HL-60 (cell line): ENCODE measurements around the gene GFI1.

Experiments
- DNase-seq, 2 experiments: peaks; one replicate each; pipeline ENCODE4 v3.0.0-alpha.2; 2010 to 2020; ENCODE audit warnings: low read depth in 1 of 2, low spot score in 1 of 2
- H3K27ac ChIP-seq: fragments of 250-450 bp; sonication (Bioruptor Pico); replicated peaks from 2 replicates; pipeline ENCODE4 v1.5.1; 2020; ENCODE audit warnings: mild to moderate bottlenecking, moderate library complexity
- H3K27me3 ChIP-seq: fragments of 250-450 bp; sonication (Bioruptor Pico); 2 replicates; pipeline ENCODE4 v1.5.1; 2021; ENCODE audit warnings: mild to moderate bottlenecking, moderate library complexity; ENCODE audit not compliant: insufficient read depth, poor library complexity, severe bottlenecking
- H3K4me3 ChIP-seq: replicated peaks from 2 replicates; pipeline ENCODE4 v1.5.1; 2011; ENCODE audit warnings: mild to moderate bottlenecking, control low read depth, low read length; ENCODE audit not compliant: insufficient read depth
- GABPA ChIP-seq: IDR thresholded peaks from 2 replicates; pipeline ENCODE4 v1.6.1; 2012; ENCODE audit warnings: low read depth
- POLR2AphosphoS5 ChIP-seq: IDR thresholded peaks from 2 replicates; pipeline ENCODE4 v1.6.1; 2012; ENCODE audit warnings: low read depth
- SPI1 ChIP-seq: IDR thresholded peaks from 2 replicates; pipeline ENCODE4 v1.6.1; 2012; ENCODE audit warnings: low read depth, mild to moderate bottlenecking, borderline replicate concordance
- TF ChIP-seq, protein P1 (sequence below): IDR thresholded peaks from 2 replicates; pipeline ENCODE4 v1.6.1; 2012; ENCODE audit warnings: low read depth; ENCODE audit not compliant: insufficient replicate concordance
- TF ChIP-seq, protein P2 (sequence below): IDR thresholded peaks from one replicate; pipeline ENCODE4 v1.5.1; 2011; ENCODE audit warnings: low read length, control low read depth, inconsistent platforms; ENCODE audit not compliant: insufficient read depth

The GFI1 gene

DNA sequence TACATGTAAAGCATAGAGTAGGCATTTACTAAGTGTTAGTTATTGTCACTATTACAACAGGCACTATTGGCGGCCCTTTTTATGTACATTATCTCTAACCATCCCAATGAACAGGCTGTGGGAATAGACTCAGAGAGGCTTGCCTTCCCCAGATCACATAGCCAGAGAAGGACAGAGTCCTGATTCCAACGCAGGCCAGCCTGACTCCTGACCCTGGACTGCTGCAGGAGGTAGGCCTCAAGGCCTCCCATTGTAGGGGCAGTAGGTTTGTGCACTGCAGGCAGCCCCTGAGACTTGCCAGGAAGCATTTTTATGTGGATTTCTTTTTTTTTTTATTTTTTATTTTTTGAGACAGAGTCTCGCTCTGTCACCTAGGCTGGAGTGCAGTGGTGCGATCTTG, 6.4 kb upstream of the GFI1 start:
- TF ChIP-seq POLR2AphosphoS5 = no peak
- TF ChIP-seq, protein P1, sequence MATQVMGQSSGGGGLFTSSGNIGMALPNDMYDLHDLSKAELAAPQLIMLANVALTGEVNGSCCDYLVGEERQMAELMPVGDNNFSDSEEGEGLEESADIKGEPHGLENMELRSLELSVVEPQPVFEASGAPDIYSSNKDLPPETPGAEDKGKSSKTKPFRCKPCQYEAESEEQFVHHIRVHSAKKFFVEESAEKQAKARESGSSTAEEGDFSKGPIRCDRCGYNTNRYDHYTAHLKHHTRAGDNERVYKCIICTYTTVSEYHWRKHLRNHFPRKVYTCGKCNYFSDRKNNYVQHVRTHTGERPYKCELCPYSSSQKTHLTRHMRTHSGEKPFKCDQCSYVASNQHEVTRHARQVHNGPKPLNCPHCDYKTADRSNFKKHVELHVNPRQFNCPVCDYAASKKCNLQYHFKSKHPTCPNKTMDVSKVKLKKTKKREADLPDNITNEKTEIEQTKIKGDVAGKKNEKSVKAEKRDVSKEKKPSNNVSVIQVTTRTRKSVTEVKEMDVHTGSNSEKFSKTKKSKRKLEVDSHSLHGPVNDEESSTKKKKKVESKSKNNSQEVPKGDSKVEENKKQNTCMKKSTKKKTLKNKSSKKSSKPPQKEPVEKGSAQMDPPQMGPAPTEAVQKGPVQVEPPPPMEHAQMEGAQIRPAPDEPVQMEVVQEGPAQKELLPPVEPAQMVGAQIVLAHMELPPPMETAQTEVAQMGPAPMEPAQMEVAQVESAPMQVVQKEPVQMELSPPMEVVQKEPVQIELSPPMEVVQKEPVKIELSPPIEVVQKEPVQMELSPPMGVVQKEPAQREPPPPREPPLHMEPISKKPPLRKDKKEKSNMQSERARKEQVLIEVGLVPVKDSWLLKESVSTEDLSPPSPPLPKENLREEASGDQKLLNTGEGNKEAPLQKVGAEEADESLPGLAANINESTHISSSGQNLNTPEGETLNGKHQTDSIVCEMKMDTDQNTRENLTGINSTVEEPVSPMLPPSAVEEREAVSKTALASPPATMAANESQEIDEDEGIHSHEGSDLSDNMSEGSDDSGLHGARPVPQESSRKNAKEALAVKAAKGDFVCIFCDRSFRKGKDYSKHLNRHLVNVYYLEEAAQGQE = no peak
- TF ChIP-seq, protein P2, sequence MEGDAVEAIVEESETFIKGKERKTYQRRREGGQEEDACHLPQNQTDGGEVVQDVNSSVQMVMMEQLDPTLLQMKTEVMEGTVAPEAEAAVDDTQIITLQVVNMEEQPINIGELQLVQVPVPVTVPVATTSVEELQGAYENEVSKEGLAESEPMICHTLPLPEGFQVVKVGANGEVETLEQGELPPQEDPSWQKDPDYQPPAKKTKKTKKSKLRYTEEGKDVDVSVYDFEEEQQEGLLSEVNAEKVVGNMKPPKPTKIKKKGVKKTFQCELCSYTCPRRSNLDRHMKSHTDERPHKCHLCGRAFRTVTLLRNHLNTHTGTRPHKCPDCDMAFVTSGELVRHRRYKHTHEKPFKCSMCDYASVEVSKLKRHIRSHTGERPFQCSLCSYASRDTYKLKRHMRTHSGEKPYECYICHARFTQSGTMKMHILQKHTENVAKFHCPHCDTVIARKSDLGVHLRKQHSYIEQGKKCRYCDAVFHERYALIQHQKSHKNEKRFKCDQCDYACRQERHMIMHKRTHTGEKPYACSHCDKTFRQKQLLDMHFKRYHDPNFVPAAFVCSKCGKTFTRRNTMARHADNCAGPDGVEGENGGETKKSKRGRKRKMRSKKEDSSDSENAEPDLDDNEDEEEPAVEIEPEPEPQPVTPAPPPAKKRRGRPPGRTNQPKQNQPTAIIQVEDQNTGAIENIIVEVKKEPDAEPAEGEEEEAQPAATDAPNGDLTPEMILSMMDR = no peak
- Histone ChIP-seq H3K27ac (no peak overlapping the region), H3K4me3 (no peak overlapping the region), H3K27me3 (no peaks in the 10 kb centered on the region)
- DNase-seq = no peak

DNA sequence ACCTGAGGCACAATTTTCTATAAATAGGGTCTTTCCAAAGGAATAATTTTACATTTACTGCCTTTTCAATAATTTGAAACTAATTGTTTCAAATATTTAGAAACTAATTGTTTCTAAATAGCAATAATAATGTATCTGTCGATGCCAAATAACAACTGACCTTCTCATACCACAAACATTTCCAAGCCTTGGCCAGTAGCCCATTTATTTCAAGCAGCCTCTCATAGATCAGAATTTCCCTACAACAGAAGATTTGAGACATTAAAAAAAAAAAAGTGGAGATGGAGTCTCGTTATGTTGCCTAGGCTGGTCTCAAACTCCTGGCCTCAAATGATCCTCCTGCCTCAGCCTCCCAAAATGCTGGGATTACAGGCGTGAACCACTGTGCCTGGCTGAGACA, 2.1 kb upstream of the GFI1 start:
- Histone ChIP-seq H3K4me3 (no peak overlapping the region), H3K27me3 (no peaks in the 10 kb centered on the region), H3K27ac (peak overlapping the region; percentile 99)
- no peak for DNase-seq
- TF ChIP-seq, protein P1 = no peak

DNA sequence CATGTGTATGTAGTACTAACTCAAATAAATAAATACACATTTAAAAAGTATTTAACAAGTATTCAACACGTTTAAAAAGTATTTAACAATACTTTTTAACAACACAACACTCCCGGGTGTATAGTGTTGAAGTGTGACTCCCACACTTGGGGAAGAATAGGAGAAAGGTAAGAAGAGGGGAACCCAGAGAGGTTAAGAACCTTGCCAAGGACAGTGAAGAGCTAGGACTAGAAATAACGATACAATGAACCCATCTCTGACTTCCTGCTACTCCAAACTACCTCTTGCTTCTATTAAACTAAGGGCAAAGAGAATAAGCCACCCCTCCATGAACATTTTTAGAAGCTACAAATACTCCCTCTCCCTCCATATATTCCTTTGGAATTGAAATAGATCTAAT, 1.7 kb upstream of the GFI1 start:
- Histone ChIP-seq H3K27me3 (no peaks in the 10 kb centered on the region), H3K4me3 (peak overlapping the region; percentile 73)

DNA sequence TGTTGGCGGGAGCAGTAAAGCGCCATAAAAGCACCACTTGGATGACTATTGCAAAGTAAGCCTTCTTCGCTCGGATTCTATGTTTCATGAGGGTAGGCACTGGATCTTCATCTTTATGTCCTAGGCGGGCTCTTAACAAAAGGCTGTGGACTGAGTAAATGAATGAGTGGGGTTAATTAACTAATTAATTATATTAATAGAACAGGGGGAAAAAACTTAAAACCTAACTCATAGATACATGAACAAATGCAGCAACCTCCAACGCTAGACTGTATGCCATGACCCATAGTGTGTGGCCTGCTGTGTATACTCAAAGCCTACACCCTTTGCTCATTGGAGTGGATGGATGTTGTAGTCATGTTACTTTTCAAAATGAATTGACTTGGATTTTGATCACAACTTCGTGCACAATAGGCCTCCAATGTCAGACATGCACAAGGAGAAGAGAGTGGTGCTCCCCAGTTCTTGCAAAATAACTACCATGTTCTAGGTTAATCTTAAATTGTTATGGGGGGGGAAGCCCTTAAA, 417 bp upstream of the GFI1 start:
- H3K27me3 ChIP-seq = no peaks in the 10 kb centered on the region
- no peak for TF ChIP-seq GABPA
- no peak for TF ChIP-seq SPI1
- TF ChIP-seq, protein P2 = no peak
- TF ChIP-seq POLR2AphosphoS5 = peak; percentile 28
- TF ChIP-seq, protein P1 = no peak
- DNase-seq = no peak
- H3K27ac ChIP-seq = peak overlapping the region; percentile 99
- H3K4me3 ChIP-seq = peak overlapping the region; percentile 73

More for the DNA sequence above, 1.7 kb upstream of the GFI1 start:
- H3K27ac ChIP-seq = peak overlapping the region; percentile 99
- no peak for TF ChIP-seq SPI1
- peak; percentile 19; the same call in 1 of the 2 replicates for TF ChIP-seq POLR2AphosphoS5
- DNase-seq = peak in 1 of 2 experiments; percentile 18
